DMS 273 treated with DMSO at 0.1 percent for 48 hours (cell line): ENCODE results near the gene PAIP2.
"Not testable (repeated sequence)": the region's sequence is repeated elsewhere in the genome, so short reads cannot be mapped to it uniquely, and the experiment has no call there.

ENCODE experiments used
- DNase-seq: peaks from one replicate; lab custom pipeline; 2025; lab: John Stamatoyannopoulos, UW

The PAIP2 gene

GRCh38 chr5:139378101-139378825, 36.6 kb downstream of the PAIP2 start:
- DNase-seq, result no peak

DNA sequence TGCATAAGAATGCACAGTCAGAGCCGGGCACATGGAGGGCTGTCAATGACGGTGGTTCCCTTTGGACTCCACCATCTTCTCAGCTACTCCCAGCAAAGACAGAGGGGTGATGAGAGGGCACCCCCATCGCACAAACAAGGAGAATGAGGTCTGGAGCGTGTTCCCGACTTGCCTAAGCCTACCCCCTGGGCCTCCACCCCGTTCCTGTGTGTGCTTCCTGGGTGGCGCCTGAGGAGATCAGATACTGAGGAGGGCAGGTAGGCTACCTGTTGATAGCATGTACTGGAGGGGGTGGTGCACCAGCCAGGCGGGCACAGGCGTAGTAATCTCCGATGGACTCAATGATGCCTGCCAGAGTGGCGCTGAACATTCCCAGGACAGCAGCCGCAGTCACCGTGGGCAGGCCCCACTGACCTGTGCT, 37.3 kb downstream of the PAIP2 start:
- no peak for DNase-seq

DNA sequence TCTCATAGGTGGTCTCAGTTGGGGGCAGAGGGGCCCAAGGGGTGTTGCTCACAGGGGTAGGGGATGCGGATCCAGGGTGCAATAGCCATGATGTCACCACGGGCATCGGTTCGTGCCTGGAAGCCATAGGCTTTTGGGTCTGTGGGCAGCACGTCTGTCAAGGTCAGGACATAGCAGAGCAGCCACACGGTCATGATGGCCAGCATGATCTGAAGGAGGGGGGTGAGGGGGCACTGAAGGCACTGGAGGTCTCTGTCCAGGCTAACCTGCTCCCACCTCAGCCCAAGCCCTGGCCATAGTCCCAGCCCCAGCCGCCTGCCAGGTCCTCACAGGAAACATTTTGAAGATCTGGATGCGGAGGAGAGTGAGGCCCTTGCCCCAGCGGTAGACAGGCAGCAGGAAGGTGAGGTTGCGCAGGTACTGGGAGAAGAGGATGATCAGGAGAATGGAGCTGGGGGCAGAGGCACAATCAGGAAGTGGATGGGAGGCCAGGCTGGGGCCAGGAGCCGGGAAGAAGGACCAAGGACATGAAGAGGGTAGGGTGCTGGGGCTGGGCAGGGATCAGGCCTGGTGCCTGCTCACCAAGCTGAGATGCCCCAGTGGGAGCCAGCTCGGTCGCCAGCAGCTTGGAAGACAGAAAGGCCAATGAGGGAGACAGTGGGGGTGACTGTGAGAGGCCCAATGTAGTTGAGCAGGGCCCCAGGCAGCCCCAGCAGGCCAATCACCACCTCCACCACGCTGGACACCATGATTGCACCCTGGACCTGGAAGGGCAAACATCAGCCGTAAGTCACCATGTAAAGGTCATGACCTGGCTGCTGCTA, 38.2 kb downstream of the PAIP2 start:
- no peak for DNase-seq

GRCh38 chr5:139381837-139382761, 40.4 kb downstream of the PAIP2 start:
- no peak for DNase-seq

DNA sequence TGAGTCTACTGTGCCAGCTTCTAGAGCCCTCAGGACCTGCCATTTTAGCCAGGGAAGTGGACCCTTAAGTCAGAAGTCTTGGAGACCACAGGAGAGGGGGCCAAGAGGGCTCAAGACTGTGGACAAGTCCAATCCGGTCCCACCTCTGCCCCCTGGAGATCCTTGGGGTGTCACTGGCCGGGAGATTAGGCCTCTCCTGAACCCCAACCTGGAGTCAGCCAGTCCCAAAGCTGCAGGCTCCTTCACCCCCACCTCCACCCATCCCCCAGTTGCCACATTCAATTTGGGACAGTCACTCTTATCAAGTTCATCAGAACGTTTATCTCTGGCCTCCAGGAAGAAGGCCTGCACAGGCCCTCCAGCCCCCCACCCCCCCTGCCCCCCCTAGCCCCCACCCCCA, 41.2 kb downstream of the PAIP2 start:
- DNase-seq, result no peak

DNA sequence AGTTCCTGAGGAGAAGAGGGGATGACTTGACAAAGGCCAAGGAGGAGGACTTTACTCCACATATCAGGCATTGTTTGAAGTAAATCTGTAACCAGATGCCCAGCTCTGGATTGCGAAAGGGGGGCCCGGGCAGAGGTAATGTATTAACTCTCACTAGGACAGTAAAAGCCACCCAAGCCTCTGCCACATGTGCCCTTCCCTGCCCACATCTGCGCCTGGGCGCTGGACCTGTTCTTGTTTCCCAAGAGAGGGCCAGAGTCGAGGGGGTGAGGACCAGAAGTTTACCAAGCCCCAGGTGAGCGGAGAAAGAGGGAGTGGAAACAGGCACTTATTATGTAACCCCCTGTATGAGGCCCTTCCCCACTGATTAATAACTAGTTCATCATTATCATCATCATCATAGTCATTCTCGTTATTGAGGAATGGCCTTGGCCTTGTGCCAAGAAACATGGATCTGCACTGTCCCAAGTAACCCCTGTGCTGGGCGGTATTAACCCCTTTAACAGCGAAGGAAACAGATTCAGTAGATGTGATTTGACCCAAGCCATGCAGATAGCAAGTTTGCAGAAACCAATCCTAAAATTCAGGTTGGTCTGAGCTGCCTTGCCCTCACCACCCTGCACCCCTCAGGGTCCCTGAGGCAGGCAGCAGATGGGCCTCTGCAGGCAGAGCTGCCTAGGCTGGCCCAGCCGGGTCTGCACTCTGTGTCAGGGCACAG, 41.8 kb downstream of the PAIP2 start, which contains the start of gene SLC23A1:
TSS of gene SLC23A1 (minus strand) at position 23 of the 718 bp plus-strand sequence. CDS start 44 bp downstream, outside the sequence.
- no peak for DNase-seq

GRCh38 chr5:139383993-139384590, 42.4 kb downstream of the PAIP2 start:
- no peak for DNase-seq

GRCh38 chr5:139384591-139385051, 43.0 kb downstream of the PAIP2 start:
- DNase-seq, result no peak

GRCh38 chr5:139385061-139386049, 43.7 kb downstream of the PAIP2 start:
- no peak for DNase-seq

DNA sequence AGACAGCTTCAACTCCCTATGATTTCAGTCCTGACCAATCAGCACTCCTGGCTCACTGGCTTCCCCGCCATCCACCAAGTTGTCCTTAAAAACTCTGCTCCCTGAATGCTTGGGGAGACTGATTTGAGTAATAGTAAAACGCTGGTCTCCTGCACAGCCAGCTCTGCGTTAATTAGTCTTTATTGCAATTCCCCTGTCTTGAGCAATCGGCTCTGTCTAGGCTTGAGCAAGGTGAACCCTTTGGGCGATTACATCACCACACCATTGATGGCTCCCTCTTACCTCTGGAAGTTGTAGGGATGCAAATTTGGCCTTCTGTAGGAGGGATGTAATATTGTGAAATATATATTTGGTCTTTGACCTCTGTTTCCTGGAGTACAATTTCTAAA, 44.4 kb downstream of the PAIP2 start:
- no peak for DNase-seq

DNA sequence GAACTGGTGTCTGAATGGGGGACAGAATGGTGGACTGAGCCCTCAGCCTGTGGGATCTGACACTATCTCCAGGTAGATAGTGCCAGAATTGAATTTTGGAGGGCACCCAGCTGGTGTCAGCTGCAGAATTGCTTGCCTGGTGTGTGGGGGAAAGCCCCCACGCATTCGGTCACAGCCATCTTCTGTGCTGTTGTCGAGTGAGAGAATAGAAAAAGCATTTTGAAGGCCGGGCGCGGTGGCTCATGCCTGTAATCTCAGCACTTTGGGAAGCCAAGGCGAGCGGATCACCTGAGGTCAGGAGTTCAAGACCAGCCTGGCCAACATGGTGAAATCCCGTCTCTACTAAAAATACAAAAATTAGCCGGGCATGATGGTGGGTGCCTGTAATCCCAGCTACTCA, 45.3 kb downstream of the PAIP2 start:
- not testable (repeated sequence) for DNase-seq

DNA sequence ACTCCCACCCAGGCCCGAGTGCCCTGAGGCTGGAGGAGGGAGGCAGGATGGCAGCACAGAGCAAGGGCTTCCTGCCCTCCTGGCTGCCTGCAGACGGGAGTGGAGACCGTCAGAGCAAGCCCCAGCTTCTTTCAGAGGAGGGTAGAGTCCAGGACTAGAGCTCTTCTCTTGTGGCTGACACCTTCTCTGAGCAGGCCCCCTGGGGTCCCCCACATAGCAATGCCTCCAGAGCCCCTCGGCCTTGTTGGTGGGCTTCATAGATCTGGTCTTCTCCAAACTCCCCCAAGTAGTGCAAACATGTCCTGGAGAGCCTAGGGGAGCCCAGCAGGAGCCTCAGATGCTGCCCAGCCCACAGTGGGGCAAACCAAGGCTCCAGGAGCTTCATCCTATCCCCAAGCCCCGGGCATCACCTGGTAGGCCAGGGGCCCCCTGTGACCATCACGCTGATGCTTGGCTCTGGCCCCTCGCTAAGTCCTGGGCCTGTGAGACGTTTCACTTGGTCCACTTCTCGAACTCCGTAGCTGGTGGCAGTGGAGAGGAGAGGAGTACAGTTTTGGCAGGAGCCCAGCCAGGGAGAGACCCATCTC, 46.0 kb downstream of the PAIP2 start:
- no peak for DNase-seq

- DNase-seq, result no peak
These were observed 46.7 kb downstream of the PAIP2 start for GRCh38 chr5:139388198-139388821.

DNA sequence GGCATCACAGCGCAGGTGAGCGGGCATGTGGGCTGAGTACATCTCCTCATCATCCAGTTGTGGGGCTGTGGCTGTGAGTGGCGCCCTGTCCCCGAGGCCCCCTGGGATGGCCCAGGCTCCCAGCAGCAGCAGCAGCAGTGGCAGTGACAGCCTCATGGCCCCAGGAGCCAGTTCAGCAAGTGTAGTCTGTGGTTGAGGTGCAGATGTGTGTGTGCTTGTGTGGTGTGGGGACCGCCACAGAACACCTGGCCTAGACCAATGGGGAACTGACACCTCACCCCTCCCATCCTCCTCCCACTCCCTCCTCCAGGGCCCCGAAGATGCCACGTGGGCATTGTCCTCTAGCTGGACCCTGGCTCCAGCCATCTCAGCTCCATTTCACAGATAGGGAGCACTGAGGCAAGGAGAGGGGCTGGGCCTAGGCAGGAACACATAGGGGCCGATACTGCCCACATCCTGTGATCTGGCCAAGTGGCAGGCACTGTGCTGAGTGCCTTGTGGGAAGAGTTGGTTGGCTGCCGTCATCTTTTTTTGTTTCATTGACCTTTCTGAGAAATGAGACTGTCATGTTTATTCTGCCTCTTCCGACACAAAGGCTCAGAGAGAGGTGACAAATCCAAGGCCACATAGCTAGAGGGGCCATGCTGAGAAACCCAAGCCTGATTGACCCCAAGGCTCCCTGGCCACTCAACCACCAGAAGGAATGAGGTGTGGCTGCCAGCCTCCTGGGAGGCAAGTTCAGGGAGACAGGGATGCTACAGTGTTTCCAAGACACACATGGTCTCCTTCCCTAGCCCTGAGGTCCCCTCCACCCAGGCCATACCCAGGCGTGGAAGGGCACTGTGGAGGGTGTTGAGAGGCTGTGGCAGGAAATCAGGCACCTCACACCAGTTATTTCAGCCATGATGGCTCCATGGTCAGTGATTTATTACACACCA, 48.3 kb downstream of the PAIP2 start, which contains the start of gene MZB1:
TSS of gene MZB1 (minus strand) at position 213 of the 938 bp plus-strand sequence. CDS start at position 156, 57 bp downstream.
- no peak for DNase-seq

DNA sequence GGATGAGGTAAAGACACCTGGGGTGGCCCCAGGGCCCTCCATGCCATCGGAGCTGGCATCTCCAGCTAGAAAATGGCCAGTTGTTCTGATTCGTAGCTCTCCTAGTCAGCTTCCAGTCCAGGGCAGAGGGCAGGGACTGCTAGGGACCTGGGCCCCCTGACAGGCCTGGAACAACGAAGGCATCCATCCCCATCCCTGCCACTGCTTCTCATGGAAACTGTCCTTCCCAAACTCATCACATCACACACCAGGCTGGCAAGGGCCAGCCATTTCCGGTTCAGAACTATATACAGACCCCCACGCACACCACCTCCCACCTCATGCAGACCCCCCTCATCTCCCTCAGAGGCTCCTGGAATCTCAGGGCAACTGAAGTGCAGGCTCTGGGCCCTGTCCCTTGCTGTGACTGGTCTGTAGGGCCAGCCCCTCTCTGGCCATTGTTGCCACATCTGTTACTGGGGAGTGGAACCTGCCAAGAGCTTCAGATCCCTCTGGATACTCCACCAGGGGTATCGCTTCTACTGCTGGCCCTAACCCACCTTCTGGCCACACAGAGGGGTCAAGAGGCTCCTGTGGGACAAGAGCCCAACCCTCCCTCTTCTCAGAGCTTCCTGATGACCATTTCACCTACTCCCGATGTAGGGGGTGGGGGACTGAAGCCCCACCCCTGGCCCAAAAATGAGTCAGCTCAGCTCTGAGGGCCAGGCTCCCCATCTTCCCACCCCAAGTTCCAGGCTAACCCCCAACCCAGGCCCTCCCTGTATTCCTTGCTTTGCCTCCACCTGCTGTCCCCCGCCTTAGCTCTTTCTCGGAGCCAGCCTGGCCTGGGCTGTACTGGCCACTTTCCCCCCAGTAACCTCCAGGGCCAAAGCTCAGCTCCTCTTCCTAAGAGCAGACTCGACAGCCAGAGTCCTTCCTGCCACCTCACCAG, 49.2 kb downstream of the PAIP2 start:
- no peak for DNase-seq

- DNase-seq, result no peak
These were observed 50.1 kb downstream of the PAIP2 start for GRCh38 chr5:139391570-139392323.
